ENCODE results near the gene S100B. TPM values are rescaled to one million over a fixed set of nuclear protein-coding genes. Genes with fewer than 3 reads are reported as not detected.

The S100B gene
- total RNA-seq, 1 experiment from 2014 or later, result not detected

DNA sequence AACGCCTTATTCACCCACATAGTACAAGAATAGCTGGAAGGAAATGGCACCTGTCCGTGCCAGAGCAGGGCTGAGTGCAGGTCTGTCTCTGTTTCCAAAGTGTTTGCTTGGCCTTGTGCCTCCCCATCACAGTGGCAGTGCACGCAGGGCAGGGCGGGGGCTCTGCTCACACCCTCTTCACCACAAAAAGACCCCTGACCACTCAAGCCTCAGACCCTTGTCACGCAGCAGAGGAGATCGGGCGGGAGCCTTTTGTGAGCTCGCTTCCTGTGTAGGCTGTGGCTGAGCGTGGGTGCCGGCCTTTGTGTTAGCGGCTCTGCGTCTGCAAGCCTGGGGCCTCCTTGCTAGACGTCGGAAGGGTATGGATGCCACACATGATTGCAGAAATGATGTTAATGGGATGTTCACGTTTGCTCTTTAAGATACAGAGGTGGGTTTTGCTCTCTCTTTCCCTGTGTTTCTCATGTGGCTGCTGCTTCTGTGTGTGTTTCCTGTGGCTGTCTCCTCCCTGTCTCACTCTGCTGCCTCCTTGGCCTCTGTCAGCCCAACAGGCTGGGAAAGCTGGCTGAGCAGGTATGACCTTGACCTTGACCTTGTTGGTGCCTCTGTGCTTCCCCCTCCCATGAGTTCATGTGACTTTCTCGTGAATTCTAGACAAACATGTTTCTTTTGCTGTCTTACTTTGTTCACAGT, 45.4 kb downstream of the S100B start:
- Histone ChIP-seq H3K9me2 (replicated peaks; ENCODE audit: insufficient read depth, low read length) (no peaks in the 10 kb centered on the region), H3K27ac (ENCODE audit: low read length) (peak overlapping the region; percentile 82), H3K79me2 (ENCODE audit: low read length) (no peaks in the 10 kb centered on the region), H3K4me1 (ENCODE audit: low read length) (peaks cover 31% of the 10 kb centered on the region), H3K4me3 (ENCODE audit: low read length) (0 out of 2 replicates have a peak overlapping the region, but pooled peaks have one; percentile 4), H3K9ac (ENCODE audit: low read length) (peak overlapping the region; percentile 45), H3K36me3 (ENCODE audit: insufficient read depth, low read length) (peaks cover 12% of the 10 kb centered on the region; the same call in 1 of the 2 replicates), H3K4me2 (ENCODE audit: low read depth, low read length, poor library complexity, severe bottlenecking) (peak overlapping the region; percentile 42), H3K27me3 (ENCODE audit: low read length) (no peaks in the 10 kb centered on the region), H4K20me1 (ENCODE audit: insufficient read depth, low read depth, low read length) (no peaks in the 10 kb centered on the region), H3K9me3 (ENCODE audit: low read length) (no peaks in the 10 kb centered on the region), H2AFZ (ENCODE audit: low read length) (no peak overlapping the region)
- DNase-seq, result peak; percentile 49

DNA sequence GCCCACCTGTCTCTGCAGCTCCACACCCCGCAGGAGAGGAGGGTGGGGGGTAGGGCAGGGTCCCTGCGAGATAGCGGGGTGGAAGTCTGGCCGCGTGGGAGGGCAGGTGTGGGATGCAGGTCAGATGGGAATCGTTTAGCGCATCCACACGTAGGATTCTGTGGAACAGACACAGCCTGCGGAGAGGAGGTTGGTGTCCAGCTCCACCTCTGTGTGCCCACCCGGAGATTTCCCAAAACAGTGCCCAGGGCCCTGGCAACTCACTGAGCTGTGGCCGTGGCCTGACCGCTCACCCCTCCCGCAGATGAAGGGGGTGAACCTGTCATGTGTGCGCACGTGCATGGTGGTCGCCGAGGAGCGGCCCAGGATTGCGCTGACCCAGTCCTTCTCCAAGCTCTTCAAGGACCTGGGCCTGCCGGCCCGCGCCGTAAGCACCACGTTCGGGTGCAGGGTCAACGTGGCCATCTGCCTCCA, 46.9 kb downstream of the S100B start:
- H3K4me1 ChIP-seq (ENCODE audit: low read length), result peaks cover 31% of the 10 kb centered on the region
- peaks cover 12% of the 10 kb centered on the region; the same call in 1 of the 2 replicates for H3K36me3 ChIP-seq (ENCODE audit: insufficient read depth, low read length)
- H3K4me3 ChIP-seq (ENCODE audit: low read length), result no peak overlapping the region

DNA sequence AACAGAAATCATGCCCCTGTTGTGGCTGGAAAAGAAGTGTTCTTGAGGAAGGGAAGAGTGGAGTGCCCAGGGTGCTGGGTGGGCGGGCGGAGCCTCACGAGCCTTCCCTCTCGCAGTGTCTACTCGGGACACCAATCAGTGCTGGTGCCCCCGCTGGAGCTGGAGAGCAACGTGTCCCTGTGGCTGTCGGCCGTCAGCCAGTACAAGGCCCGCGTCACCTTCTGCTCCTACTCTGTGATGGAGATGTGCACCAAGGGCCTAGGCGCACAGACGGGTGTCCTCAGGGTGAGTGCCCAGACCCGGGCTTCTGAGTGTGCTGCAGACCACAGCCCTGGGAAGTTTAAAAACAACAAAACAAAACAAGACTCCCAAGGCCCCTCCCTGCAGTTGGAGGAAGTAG, 47.4 kb downstream of the S100B start:
- no peak overlapping the region for H3K4me3 ChIP-seq (ENCODE audit: low read length)
- no peaks in the 10 kb centered on the region for H3K79me2 ChIP-seq (ENCODE audit: low read length)
- H3K9me3 ChIP-seq (ENCODE audit: low read length), result no peaks in the 10 kb centered on the region
- no peaks in the 10 kb centered on the region for H4K20me1 ChIP-seq (ENCODE audit: insufficient read depth, low read depth, low read length)
- no peaks in the 10 kb centered on the region for H3K27me3 ChIP-seq (ENCODE audit: low read length)
- no peak for DNase-seq
- H2AFZ ChIP-seq (ENCODE audit: low read length), result no peak overlapping the region
- no peak overlapping the region for H3K9ac ChIP-seq (ENCODE audit: low read length)
- peaks cover 12% of the 10 kb centered on the region; the same call in 1 of the 2 replicates for H3K36me3 ChIP-seq (ENCODE audit: insufficient read depth, low read length)
- H3K4me1 ChIP-seq (ENCODE audit: low read length), result peaks cover 31% of the 10 kb centered on the region
- H3K27ac ChIP-seq (ENCODE audit: low read length), result no peak overlapping the region
- H3K9me2 ChIP-seq (replicated peaks; ENCODE audit: insufficient read depth, low read length), result no peaks in the 10 kb centered on the region
- H3K4me2 ChIP-seq (ENCODE audit: low read depth, low read length, poor library complexity, severe bottlenecking), result no peak overlapping the region

More for the DNA sequence above, 46.9 kb downstream of the S100B start:
- Histone ChIP-seq H3K79me2 (ENCODE audit: low read length) (no peaks in the 10 kb centered on the region), H3K9me2 (replicated peaks; ENCODE audit: insufficient read depth, low read length) (no peaks in the 10 kb centered on the region), H3K4me2 (ENCODE audit: low read depth, low read length, poor library complexity, severe bottlenecking) (no peak overlapping the region), H4K20me1 (ENCODE audit: insufficient read depth, low read depth, low read length) (no peaks in the 10 kb centered on the region), H3K9me3 (ENCODE audit: low read length) (no peaks in the 10 kb centered on the region), H2AFZ (ENCODE audit: low read length) (no peak overlapping the region), H3K9ac (ENCODE audit: low read length) (no peak overlapping the region), H3K27ac (ENCODE audit: low read length) (no peak overlapping the region), H3K27me3 (ENCODE audit: low read length) (no peaks in the 10 kb centered on the region)
- no peak for DNase-seq

- no peak for DNase-seq
- Histone ChIP-seq H3K9me3 (ENCODE audit: low read length) (no peaks in the 10 kb centered on the region), H3K27me3 (ENCODE audit: low read length) (no peaks in the 10 kb centered on the region), H3K4me2 (ENCODE audit: low read depth, low read length, poor library complexity, severe bottlenecking) (no peak overlapping the region), H3K9me2 (replicated peaks; ENCODE audit: insufficient read depth, low read length) (no peaks in the 10 kb centered on the region), H3K4me3 (ENCODE audit: low read length) (no peak overlapping the region), H3K27ac (ENCODE audit: low read length) (no peak overlapping the region), H3K9ac (ENCODE audit: low read length) (no peak overlapping the region), H3K79me2 (ENCODE audit: low read length) (no peaks in the 10 kb centered on the region), H3K4me1 (ENCODE audit: low read length) (peaks cover 31% of the 10 kb centered on the region), H4K20me1 (ENCODE audit: insufficient read depth, low read depth, low read length) (no peaks in the 10 kb centered on the region), H3K36me3 (ENCODE audit: insufficient read depth, low read length) (peaks cover 12% of the 10 kb centered on the region; the same call in 1 of the 2 replicates), H2AFZ (ENCODE audit: low read length) (no peak overlapping the region)
Measured at GRCh38 chr21:46556802-46557201, 48.1 kb downstream of the S100B start.

- no peak for DNase-seq
- Histone ChIP-seq H3K4me2 (ENCODE audit: low read depth, low read length, poor library complexity, severe bottlenecking) (no peak overlapping the region), H3K9me2 (replicated peaks; ENCODE audit: insufficient read depth, low read length) (no peaks in the 10 kb centered on the region), H3K79me2 (ENCODE audit: low read length) (no peaks in the 10 kb centered on the region), H3K9me3 (ENCODE audit: low read length) (no peaks in the 10 kb centered on the region), H3K9ac (ENCODE audit: low read length) (no peak overlapping the region), H3K27me3 (ENCODE audit: low read length) (no peaks in the 10 kb centered on the region), H3K27ac (ENCODE audit: low read length) (no peak overlapping the region), H3K36me3 (ENCODE audit: insufficient read depth, low read length) (peaks cover 9% of the 10 kb centered on the region; the same call in 1 of the 2 replicates), H4K20me1 (ENCODE audit: insufficient read depth, low read depth, low read length) (no peaks in the 10 kb centered on the region), H3K4me3 (ENCODE audit: low read length) (no peak overlapping the region), H3K4me1 (ENCODE audit: low read length) (peaks cover 23% of the 10 kb centered on the region), H2AFZ (ENCODE audit: low read length) (no peak overlapping the region)
Measured at GRCh38 chr21:46555678-46556077, 49.2 kb downstream of the S100B start.

DNA sequence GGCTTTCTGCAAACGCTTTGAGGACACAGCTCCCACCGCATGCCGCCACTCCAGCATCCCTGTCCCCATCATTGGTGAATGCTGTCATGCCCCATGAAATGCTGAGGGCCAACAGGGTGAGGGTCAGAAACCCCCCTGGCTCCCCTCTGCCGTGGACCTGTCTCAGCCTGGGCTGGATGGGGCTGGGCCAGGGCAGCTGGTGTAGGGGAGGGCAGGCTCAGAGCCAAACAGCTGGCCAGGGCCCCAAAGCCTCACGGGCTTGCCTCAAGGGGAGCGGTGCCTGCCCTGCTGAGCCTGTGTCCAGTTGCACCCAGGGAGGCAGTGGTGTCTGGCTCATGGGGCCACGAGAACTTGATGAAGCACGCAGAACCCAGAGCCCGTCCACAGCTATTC, 49.7 kb downstream of the S100B start:
- no peak for DNase-seq
- Histone ChIP-seq H3K79me2 (ENCODE audit: low read length) (no peaks in the 10 kb centered on the region), H3K36me3 (ENCODE audit: insufficient read depth, low read length) (peaks cover 13% of the 10 kb centered on the region; the same call in 1 of the 2 replicates), H3K4me3 (ENCODE audit: low read length) (no peak overlapping the region), H3K27ac (ENCODE audit: low read length) (no peak overlapping the region), H3K9me2 (replicated peaks; ENCODE audit: insufficient read depth, low read length) (no peaks in the 10 kb centered on the region), H3K27me3 (ENCODE audit: low read length) (no peaks in the 10 kb centered on the region), H4K20me1 (ENCODE audit: insufficient read depth, low read depth, low read length) (no peaks in the 10 kb centered on the region), H2AFZ (ENCODE audit: low read length) (no peak overlapping the region), H3K9ac (ENCODE audit: low read length) (no peak overlapping the region), H3K4me2 (ENCODE audit: low read depth, low read length, poor library complexity, severe bottlenecking) (no peak overlapping the region), H3K4me1 (ENCODE audit: low read length) (peaks cover 18% of the 10 kb centered on the region), H3K9me3 (ENCODE audit: low read length) (no peaks in the 10 kb centered on the region)

- Histone ChIP-seq H4K20me1 (ENCODE audit: insufficient read depth, low read depth, low read length) (no peaks in the 10 kb centered on the region), H3K9me2 (replicated peaks; ENCODE audit: insufficient read depth, low read length) (no peaks in the 10 kb centered on the region), H3K4me2 (ENCODE audit: low read depth, low read length, poor library complexity, severe bottlenecking) (no peak overlapping the region), H3K27ac (ENCODE audit: low read length) (no peak overlapping the region), H3K9ac (ENCODE audit: low read length) (no peak overlapping the region), H3K4me3 (ENCODE audit: low read length) (no peak overlapping the region), H3K27me3 (ENCODE audit: low read length) (no peaks in the 10 kb centered on the region), H3K4me1 (ENCODE audit: low read length) (peaks cover 12% of the 10 kb centered on the region), H3K36me3 (ENCODE audit: insufficient read depth, low read length) (peaks cover 13% of the 10 kb centered on the region; the same call in 1 of the 2 replicates), H2AFZ (ENCODE audit: low read length) (no peak overlapping the region), H3K79me2 (ENCODE audit: low read length) (no peaks in the 10 kb centered on the region), H3K9me3 (ENCODE audit: low read length) (no peaks in the 10 kb centered on the region)
- DNase-seq, result no peak
Measured at GRCh38 chr21:46554431-46555224, 50.3 kb downstream of the S100B start.

- H3K4me3 ChIP-seq (ENCODE audit: low read length), result no peak overlapping the region
- H3K4me2 ChIP-seq (ENCODE audit: low read depth, low read length, poor library complexity, severe bottlenecking), result no peak overlapping the region
- no peak overlapping the region for H2AFZ ChIP-seq (ENCODE audit: low read length)
- no peak for DNase-seq
- no peaks in the 10 kb centered on the region for H3K27me3 ChIP-seq (ENCODE audit: low read length)
- no peak overlapping the region for H3K27ac ChIP-seq (ENCODE audit: low read length)
- H3K79me2 ChIP-seq (ENCODE audit: low read length), result no peaks in the 10 kb centered on the region
- H3K9me2 ChIP-seq (replicated peaks; ENCODE audit: insufficient read depth, low read length), result no peaks in the 10 kb centered on the region
- H3K9ac ChIP-seq (ENCODE audit: low read length), result no peak overlapping the region
- H3K4me1 ChIP-seq (ENCODE audit: low read length), result peaks cover 6% of the 10 kb centered on the region
- no peaks in the 10 kb centered on the region for H4K20me1 ChIP-seq (ENCODE audit: insufficient read depth, low read depth, low read length)
- H3K36me3 ChIP-seq (ENCODE audit: insufficient read depth, low read length), result peaks cover 13% of the 10 kb centered on the region; the same call in 1 of the 2 replicates
- H3K9me3 ChIP-seq (ENCODE audit: low read length), result no peaks in the 10 kb centered on the region
Measured at GRCh38 chr21:46553993-46554392, 50.9 kb downstream of the S100B start.

All from Karpas-422 (cell line).